Nucleus accumbens (tissue), 56 donors: ENCODE measurements around the gene ATXN7L2.
"Not testable (repeated sequence)": the region's sequence is repeated elsewhere in the genome, so short reads cannot be mapped to it uniquely, and the experiment has no call there.

Experiments
- DNase-seq, 56 donors: peaks; one replicate each; lab custom pipeline; 2025; lab: John Stamatoyannopoulos, UW

The ATXN7L2 gene, protein sequence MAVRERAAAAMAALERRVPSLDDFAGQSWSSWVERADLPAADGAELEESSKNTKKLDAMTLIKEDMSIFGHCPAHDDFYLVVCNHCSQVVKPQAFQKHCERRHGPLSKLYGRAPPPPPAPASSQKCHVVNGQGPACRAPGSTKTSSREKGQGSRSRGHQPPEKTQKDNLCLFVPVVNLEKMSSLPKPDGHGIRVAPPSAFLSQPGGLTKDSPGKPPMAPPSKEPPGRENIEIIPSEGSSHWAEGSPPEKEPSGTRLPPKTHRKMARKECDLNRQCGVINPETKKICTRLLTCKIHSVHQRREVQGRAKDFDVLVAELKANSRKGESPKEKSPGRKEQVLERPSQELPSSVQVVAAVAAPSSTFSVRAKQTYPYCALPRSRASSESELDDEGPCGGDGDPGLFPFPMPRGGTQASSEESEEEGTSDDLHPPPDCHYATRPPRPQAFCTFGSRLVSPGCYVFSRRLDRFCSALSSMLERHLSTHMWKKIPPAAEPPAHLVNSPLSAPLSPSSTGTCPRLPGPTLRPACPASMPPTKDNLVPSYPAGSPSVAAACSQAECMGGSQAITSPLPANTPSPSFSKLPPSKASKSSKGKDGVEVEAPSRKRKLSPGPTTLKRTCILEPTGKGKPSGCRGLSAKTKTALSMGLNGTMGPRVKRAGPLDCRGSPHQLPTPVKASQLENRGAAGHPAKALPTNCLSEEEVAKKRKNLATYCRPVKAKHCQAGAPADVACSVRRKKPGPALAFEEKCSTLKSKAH

DNA sequence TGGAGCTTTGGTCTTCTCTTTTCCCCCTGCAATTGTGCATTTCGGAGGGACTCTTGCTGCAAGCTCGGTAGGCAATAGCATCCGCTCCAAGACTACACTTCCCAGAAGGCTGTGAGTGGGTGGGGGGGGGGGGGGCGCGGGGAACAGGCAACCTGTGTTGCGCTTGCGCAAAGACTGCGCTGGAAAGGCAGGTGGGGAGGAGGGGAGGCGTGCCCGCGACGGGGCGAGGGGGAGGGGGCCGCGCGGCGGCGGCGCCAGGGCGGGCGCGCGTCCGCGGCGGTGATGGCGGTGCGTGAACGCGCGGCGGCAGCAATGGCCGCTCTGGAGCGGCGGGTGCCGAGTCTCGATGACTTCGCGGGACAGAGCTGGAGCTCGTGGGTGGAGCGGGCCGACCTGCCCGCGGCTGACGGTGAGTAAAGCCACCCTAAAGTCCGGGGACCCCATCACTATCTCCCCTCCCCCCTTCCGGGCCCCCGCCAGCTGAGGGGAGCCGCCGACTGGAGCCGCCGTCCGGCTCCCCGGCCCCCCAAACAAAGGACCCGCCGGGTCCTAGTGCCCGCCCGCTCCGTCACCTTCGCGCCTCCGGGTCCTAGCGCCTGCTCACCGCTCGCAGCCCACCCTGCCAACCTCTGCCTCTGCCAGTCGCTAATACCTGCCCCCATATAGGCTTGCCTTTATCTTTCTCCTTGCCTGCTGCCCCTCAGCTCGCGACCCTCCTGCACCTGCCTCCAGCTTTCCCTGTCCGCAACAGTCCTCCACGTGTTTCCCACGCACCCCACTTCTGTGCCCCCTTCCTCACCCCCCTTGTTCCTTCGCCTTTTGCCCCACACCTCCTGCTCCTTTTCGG lies at the start of gene ATXN7L2:
TSS of gene ATXN7L2 (plus strand) at position 234 of the 847 bp plus-strand sequence. CDS start at position 283, 49 bp downstream.
- peak; percentile 56 to 99 (median 92) for DNase-seq

DNA sequence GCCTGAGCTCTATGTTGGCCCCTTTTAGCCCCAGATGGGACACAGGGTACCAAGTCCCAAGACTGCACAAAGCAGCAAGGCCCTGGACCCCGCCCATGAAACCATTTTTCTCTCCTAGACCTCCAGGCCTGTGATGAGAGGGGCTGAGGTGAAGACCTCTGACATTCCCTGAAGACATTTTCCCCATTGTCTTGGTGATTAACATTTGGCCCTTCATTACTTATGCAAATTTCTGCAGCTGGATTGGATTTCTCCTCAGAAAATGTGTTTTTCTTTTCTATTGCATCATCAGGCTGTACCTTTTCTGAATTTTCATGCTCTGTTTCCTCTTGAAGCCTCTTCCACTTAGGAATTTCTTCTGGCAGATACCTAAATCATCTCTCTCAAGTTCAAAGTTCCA lies 49.2 kb upstream of the ATXN7L2 start:
- no peak for DNase-seq

DNA sequence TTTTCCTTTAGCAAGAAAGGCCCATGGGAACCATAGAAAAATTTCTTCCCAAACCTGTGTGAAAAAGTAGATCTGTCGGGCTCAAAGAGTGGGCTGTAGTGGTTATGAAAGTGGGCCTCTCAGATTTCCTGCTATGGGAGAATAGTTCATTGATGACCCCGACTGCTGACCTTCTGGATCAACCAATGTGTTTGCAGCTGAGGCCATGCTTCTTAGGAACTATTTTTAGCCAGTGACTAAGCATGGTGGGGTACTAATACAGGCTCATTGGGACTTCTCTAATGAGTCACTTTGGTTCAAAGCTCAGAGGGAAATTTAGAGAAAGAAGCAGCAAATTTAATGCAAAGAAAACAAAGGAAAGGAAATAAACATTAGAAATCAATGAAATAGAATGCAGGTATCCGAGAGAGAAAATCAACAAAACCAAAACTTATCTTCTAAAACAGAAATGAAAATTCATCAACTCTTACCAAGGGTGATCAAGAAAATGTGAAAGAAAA lies 44.9 kb upstream of the ATXN7L2 start:
- DNase-seq, result no peak

DNA sequence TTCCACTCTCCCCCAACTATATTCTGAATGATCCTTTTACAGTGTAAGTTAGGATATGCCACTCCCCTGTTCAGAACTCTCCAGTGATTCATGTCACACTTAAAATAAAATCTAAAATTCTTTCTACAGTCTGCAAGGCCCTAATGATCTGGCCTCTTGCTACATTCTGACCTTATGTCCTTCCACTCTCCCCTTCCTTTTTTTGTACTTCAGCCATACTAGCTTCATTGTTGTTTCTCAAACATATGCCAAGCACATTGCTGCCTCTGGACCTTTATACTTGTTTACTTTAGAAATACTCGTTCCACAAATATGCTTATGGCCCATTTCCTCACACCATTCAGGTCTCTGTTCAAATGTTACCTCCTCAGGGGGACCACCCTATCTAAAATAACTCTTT lies 42.6 kb upstream of the ATXN7L2 start:
- no peak for DNase-seq

DNA sequence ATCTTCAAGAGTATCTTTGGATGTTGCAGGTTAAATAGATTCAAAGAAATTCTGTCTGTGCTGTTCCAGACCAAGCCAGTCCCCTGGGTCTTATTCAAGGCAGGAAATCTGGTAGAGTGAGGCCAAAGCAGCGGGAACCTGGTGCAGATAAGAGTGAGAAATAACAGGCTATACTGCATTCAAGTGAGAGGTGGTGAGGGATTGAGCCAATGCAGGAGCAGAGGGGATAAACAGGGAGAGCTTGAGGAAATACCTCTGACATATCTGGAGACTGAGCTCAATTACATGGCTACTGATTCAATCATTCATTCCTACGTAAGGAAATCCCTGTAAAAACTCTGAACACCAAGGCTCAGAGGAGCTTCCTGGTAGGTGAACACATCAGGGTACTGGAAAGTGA lies 40.2 kb upstream of the ATXN7L2 start:
- no peak for DNase-seq

DNA sequence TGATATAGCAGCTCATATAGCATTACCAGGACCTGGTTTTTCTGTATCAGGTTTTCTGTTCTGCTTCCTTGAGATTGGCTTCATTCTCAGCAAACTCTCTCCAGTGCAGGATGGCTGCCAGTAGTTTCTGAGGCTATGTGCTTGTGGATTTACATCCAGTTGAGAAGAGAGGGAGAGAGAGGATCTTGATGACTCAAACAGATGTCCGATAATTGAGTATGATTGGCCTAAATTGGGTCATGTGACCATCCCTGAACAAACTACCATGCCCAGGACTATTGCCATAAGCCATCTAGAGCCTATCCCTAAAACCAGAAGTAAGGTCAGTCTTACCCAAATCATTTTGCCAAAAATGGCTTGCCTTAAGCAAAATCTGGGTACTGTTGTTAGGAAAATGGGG lies 39.4 kb upstream of the ATXN7L2 start:
- DNase-seq, result no peak

DNA sequence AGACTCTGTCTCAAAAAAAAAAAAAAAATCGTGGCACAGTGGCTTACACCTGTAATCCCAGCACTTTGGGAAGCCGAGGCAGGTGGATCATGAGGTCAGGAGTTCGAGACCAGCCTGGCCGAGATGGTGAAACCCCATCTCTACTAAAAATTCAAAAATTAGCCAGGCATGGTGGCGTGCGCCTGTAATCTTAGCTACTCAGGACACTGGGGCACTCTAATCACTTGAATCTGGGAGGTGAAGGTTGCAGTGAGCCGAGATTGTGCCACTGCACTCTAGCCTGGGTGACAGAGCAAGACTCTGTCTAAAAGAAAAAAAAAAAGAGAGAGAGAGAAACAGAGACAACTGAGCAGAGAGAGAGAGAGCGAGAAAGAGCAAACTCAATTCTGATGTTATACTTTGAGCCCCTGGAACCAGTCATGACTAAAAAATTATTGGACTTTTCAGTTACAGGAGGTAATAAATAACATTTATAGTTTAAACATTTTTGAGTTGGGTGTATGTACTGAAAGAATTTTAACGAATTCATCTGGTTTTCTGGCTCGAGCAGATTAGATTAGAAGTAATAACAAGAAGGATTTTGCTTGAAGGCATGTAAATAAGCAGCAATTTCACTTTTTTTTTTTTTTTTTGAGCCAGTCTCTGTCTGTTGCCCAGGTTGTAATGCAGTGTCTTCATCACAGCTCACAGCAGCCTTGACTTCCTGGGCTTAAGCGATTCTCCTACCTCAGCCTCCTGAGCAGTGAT lies 37.6 kb upstream of the ATXN7L2 start:
- not testable (repeated sequence) for DNase-seq

DNA sequence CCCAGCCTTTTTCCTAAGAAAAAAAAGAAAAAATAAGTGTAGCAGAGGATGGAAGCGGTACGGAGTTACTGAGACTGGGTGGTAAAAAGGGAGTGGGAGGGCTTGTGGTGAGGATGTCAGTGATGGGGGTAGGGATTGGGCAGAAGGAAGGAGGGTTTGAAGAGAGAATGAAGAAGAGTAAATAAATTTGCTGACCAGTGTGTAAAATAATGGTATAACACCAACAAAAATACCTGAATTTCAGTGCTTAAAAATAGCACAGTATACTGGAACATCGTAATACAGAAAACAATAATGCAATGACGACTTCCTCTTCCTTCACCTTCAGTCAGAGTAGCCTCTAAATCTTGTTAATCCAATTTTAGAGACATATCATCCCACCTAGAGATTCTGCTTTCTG lies 36.2 kb upstream of the ATXN7L2 start:
- DNase-seq, result no peak

DNA sequence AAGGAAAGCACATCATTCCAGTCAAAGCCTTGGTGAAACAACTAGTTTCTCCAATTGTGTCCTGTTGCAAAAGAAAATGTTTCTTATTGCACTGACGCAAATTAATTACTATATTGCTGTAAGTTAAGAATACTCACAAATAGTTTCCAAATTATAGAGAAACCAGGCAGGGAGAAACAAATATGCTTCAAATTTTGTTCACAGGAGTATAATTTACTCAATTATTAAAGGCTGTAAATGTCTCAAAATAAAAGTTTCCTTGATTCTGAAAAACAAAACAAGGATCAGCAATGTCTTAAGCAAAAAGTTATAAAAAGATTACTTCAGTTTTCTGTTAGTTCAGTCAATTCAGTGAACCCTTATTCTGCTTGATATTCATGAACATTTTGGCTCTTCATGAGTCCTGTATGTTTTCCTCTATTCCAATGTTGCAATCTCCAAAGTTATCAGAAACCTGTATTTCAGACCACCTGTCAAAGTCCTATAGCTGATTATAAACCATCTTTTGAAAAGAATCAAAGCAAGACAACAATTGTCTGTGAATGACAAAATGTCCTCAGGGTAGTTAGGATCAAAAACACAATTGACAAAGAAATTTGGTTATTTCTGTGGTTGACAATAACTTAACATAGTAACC lies 29.1 kb upstream of the ATXN7L2 start:
- DNase-seq, result no peak

DNA sequence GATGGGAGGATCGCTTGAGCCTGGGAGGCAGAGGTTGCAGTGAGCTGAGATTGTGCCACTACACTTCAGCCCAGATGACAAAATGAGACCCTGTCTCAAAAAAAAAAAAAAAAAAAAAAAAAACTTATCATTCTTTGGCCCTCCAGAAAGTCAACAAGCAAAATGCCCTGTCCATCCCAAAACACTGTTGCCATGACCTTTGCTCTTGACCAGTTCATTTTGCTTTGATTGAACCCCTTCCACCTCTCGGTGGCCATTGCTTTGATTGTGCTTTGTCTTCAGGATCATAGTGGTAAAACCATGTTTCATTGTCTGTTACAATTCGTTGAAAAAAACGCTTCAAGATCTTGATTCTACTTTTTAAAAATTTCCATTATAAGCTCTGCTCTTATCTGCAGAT lies 25.9 kb upstream of the ATXN7L2 start:
- DNase-seq, result no peak

DNA sequence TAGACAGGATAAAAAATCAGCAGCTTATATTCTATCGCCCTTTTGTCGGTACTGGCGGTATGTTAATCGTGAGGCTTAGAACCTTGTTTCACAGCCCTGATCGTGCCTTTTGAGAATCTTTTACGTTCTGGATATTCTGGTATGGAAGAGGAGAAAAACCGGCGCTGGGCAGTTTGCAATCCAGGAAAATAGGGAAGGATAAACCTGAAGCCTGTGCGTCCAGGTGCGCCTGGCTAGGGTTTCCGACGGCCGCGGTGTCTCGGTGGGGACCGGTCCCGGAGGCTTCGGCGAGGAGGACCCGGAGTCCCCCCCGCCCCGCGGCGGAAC lies 17.6 kb upstream of the ATXN7L2 start:
- no peak for DNase-seq

DNA sequence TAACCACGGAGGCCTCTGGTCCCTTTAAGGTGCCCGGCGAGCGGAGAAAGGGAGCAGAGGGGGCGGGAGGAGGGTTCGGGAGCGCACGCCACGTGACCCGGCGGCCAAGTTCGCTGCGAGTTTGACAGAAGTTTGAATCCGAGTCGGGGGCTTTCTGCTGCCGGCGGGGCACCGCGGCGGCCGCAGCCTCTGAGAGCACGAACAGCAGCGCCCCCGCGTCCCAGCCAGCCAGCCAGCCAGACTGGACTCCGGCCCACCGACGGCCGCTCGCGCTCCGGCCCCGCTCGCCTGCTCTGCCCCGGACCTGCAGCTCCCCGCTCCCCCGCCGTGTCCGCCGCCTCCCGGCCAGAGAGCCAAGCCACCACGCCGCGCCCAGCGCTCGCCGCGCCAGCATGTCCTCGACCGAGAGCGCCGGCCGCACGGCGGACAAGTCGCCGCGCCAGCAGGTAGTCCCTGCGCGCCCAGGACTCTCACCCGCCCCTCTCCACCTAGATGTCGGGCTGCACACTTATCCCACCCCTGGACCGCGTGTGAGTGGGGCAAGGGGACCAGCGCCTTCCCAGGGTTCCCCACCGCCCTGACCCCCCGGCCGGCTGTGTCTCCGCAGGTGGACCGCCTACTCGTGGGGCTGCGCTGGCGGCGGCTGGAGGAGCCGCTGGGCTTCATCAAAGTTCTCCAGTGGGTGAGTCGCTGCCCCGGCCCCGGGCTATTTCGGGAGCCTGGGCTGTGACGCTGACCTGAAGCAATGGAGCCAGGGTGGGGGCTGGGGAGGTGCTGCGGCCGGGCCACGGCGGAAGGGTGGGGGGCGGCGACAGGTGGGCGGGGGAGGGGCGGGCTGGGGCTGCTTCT lies 17.0 kb upstream of the ATXN7L2 start, which contains the start of gene SYPL2:
TSS of gene SYPL2 (plus strand) at position 95 of the 849 bp plus-strand sequence. CDS start at position 393, 298 bp downstream.
- DNase-seq, result peak in 15 of 56 donors; percentile 8 to 60 (median 22)

DNA sequence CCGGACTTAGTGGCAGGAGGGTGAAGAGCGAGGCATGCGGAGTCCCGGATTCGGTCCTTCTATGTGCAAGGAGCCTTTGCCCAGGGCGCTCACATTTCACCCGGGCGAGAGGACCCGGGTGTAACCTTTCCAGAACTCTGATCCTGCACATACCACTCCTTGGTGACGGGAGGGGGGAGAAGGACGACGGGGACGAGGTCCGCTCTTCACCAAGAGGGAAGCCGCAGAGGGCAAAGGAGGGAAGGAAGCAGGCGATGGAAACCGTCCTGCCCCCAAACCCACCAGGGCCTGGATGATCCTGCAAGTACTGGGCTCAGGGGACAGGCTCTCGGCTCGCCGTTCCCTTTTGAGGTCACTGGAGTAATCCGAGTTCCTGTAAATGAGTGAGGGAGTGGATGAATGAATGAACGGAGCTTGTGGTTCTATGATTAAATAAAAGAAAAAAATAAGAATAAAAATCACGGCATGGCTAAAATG lies 16.4 kb upstream of the ATXN7L2 start:
- DNase-seq, result no peak

DNA sequence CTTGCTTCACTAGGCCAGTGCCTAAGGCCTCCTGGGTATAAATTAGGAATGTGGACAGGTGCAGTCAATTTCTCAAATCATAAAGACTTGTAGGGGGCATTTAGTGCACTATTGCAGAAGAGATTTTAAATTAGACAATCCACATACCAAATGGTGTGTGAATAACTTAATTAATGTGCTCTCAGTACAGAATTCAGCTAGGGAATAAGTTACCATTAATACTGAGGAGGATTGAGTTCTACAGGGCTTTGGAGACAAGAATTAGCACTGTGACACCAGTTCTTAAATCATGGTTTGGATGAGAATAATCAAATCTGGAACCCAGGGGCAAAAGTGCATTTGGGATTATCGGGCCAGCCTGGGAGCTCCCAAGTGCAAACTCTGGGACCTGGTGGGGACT lies 15.6 kb upstream of the ATXN7L2 start:
- DNase-seq, result no peak

DNA sequence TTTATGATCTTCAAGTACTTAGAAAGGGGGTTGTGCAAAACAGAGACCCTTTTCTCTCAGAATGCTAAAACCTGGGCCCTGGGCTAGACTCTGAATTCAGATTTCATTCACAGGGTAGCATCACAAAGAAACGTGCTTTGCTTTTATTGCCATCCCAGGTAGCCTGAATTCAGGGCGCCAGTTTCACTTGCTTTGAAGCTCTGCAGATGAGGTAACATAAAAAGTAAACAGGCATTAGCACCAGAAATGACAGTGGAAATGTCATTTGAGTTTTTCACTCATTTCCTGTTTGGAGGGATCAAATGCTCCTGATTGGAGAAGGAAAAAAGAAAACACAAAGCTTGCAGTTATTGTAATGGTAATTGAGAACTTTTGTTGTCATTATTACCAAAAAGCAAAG lies 14.8 kb upstream of the ATXN7L2 start:
- DNase-seq, result no peak

DNA sequence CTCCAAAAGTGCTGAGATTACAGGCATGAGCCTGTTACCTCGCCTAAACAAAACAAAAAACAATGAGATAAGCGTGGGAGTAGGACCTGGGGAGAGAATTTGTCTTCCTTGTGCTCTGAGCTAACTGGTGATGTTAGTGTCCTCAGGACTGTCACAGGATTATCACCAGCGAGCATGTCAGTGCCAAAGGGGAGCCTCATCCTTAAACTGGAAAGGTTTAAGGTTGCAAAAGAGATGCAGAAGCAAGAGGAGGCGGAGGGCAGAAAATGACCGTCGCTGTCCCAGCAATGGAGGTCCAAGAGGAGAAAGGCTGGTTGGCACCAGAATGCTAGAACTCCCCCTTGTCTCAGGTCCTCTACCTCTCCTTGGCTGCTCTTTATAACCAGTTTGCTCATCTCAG lies 13.5 kb upstream of the ATXN7L2 start:
- DNase-seq, result no peak

DNA sequence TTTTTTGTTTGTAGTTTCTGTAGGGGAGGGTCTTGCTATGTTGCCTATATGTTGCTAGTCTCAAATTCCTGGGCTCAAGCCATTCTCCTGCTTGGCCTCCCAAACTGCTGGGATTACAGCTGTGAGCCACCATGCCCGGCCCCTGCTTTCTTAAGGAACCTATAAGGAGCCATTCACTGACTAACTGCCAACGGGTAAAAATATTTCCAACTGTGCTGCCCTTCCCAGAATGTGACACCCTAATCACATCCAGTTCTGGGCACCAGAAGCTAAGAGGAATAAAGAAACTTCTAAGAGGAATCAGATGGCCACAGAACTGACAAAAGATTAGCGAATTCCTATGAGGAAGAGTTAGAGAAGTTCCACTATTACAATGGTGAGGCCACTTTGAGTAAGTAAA lies 10.9 kb upstream of the ATXN7L2 start:
- DNase-seq, result no peak

DNA sequence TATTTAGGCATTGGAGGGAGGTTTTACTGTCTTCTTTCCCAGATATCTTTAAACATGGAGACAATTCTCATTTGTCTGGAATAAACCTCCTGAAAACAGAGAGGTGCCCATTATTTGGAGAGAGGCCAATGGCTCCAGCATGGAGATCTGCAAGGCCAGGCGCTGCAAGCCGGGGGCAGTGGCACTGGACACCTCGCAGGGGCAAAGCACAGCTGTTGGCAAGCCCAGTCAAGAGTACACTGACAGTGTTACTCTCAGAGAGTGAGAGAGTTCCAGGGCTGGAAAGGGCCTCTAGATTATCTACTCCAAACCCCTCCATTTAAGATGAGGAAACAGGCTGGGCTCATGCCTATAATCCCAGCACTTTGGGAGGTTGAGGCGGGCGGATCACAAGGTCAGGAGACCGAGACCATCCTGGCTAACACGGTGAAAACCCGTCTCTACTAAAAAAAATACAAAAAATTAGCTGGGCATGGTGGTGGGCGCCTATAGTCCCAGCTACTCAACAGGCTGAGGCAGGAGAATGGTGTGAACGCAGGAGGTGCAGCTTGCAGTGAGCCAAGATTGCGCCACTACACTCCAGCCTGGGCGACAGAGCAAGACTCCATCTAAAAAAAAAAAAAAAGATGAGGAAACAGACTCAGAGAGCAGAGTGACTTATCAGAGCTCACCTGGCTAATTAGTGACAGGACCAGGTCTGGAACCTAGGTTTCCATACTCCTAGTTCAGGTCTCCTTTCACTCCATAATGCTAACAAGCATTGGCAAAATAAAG lies 10.2 kb upstream of the ATXN7L2 start:
- not testable (repeated sequence) for DNase-seq
